Measurements from ENCODE around the gene KCTD17. TPM values are rescaled to one million over a fixed set of nuclear protein-coding genes. Genes with fewer than 3 reads are reported as not detected.

Gene KCTD17
- total RNA-seq, 1 experiment from 2014 or later = 29.4 TPM

DNA sequence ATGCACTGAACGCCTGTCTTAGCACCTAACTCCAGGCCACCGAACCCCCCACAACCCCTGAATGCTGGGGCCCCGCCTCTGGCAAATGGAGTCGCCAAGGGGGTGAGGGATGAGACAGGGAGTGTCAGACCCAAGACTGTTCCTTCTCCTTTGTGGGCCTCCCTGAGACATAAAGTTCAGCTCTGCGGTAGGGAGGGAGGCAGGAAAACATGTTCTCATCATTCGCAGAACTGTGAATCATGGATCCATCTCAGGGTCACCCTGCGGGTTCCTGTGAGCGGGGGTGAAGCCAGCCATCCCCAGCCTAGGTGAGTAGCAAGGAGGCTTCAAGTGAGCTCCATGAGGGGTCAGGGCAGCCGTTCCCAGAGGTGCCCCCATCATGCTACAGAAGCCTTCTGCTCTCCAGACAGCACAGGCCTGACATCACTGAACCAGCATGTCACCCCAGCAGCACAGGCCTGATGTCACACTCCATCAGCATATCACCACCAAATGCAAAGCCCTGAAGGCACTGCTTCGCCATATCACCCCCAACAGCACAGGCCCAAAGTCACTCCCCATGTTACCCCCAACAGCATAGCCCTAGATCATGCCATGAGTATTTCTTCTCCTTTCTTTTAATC, 30.8 kb downstream of the KCTD17 start:
- CTCF ChIA-PET = no interaction called here
- no peaks in the 10 kb centered on the region for H3K36me3 Mint-ChIP-seq
- no peaks in the 10 kb centered on the region for H3K9me3 Mint-ChIP-seq
- peaks cover 24% of the 10 kb centered on the region for H3K27me3 Mint-ChIP-seq (ENCODE audit: low read depth)
- TF ChIP-seq, protein P1, sequence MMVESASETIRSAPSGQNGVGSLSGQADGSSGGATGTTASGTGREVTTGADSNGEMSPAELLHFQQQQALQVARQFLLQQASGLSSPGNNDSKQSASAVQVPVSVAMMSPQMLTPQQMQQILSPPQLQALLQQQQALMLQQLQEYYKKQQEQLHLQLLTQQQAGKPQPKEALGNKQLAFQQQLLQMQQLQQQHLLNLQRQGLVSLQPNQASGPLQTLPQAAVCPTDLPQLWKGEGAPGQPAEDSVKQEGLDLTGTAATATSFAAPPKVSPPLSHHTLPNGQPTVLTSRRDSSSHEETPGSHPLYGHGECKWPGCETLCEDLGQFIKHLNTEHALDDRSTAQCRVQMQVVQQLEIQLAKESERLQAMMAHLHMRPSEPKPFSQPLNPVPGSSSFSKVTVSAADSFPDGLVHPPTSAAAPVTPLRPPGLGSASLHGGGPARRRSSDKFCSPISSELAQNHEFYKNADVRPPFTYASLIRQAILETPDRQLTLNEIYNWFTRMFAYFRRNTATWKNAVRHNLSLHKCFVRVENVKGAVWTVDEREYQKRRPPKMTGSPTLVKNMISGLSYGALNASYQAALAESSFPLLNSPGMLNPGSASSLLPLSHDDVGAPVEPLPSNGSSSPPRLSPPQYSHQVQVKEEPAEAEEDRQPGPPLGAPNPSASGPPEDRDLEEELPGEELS (CRISPR knock-in tag; IDR thresholded peaks at IDR 0.05) = no peak
- TF ChIP-seq PRRX2 (CRISPR knock-in tag; IDR thresholded peaks at IDR 0.05) = no peak
- TF ChIP-seq, protein P2, sequence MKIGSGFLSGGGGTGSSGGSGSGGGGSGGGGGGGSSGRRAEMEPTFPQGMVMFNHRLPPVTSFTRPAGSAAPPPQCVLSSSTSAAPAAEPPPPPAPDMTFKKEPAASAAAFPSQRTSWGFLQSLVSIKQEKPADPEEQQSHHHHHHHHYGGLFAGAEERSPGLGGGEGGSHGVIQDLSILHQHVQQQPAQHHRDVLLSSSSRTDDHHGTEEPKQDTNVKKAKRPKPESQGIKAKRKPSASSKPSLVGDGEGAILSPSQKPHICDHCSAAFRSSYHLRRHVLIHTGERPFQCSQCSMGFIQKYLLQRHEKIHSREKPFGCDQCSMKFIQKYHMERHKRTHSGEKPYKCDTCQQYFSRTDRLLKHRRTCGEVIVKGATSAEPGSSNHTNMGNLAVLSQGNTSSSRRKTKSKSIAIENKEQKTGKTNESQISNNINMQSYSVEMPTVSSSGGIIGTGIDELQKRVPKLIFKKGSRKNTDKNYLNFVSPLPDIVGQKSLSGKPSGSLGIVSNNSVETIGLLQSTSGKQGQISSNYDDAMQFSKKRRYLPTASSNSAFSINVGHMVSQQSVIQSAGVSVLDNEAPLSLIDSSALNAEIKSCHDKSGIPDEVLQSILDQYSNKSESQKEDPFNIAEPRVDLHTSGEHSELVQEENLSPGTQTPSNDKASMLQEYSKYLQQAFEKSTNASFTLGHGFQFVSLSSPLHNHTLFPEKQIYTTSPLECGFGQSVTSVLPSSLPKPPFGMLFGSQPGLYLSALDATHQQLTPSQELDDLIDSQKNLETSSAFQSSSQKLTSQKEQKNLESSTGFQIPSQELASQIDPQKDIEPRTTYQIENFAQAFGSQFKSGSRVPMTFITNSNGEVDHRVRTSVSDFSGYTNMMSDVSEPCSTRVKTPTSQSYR (CRISPR knock-in tag; IDR thresholded peaks at IDR 0.05) = no peak
- TF ChIP-seq SMAD4 (CRISPR knock-in tag; IDR thresholded peaks at IDR 0.05) = no peak
- TF ChIP-seq, protein P3, sequence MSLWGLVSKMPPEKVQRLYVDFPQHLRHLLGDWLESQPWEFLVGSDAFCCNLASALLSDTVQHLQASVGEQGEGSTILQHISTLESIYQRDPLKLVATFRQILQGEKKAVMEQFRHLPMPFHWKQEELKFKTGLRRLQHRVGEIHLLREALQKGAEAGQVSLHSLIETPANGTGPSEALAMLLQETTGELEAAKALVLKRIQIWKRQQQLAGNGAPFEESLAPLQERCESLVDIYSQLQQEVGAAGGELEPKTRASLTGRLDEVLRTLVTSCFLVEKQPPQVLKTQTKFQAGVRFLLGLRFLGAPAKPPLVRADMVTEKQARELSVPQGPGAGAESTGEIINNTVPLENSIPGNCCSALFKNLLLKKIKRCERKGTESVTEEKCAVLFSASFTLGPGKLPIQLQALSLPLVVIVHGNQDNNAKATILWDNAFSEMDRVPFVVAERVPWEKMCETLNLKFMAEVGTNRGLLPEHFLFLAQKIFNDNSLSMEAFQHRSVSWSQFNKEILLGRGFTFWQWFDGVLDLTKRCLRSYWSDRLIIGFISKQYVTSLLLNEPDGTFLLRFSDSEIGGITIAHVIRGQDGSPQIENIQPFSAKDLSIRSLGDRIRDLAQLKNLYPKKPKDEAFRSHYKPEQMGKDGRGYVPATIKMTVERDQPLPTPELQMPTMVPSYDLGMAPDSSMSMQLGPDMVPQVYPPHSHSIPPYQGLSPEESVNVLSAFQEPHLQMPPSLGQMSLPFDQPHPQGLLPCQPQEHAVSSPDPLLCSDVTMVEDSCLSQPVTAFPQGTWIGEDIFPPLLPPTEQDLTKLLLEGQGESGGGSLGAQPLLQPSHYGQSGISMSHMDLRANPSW (CRISPR knock-in tag; conservative IDR thresholded peaks at IDR 0.05; ENCODE audit: low read depth) = no peak
- TF ChIP-seq CREM (CRISPR knock-in tag; IDR thresholded peaks at IDR 0.05) = no peak
- TF ChIP-seq ZNF232 (CRISPR knock-in tag; IDR thresholded peaks at IDR 0.05) = no peak
- no peak for TF ChIP-seq NR1H2 (CRISPR knock-in tag; IDR thresholded peaks at IDR 0.05)
- TF ChIP-seq, protein P4, sequence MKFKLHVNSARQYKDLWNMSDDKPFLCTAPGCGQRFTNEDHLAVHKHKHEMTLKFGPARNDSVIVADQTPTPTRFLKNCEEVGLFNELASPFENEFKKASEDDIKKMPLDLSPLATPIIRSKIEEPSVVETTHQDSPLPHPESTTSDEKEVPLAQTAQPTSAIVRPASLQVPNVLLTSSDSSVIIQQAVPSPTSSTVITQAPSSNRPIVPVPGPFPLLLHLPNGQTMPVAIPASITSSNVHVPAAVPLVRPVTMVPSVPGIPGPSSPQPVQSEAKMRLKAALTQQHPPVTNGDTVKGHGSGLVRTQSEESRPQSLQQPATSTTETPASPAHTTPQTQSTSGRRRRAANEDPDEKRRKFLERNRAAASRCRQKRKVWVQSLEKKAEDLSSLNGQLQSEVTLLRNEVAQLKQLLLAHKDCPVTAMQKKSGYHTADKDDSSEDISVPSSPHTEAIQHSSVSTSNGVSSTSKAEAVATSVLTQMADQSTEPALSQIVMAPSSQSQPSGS (CRISPR knock-in tag; IDR thresholded peaks at IDR 0.05; ENCODE audit: borderline replicate concordance, low read depth) = no peak
- TF ChIP-seq OVOL2 (CRISPR knock-in tag; IDR thresholded peaks at IDR 0.05; ENCODE audit: borderline replicate concordance) = no peak
- no peak for TF ChIP-seq IRF2 (CRISPR knock-in tag; IDR thresholded peaks at IDR 0.05; ENCODE audit: borderline replicate concordance, low read depth)
- TF ChIP-seq ESRRA (CRISPR knock-in tag; IDR thresholded peaks at IDR 0.05; ENCODE audit: borderline replicate concordance) = no peak
- ATAC-seq (no peak), DNase-seq (ENCODE audit: low spot score) (no peak)
- POLR2A ChIA-PET = no interaction called here
- peaks cover 8% of the 10 kb centered on the region for H3K4me1 Mint-ChIP-seq
- no peak overlapping the region for H3K4me3 Mint-ChIP-seq
- H3K27ac Mint-ChIP-seq = no peak overlapping the region

DNA sequence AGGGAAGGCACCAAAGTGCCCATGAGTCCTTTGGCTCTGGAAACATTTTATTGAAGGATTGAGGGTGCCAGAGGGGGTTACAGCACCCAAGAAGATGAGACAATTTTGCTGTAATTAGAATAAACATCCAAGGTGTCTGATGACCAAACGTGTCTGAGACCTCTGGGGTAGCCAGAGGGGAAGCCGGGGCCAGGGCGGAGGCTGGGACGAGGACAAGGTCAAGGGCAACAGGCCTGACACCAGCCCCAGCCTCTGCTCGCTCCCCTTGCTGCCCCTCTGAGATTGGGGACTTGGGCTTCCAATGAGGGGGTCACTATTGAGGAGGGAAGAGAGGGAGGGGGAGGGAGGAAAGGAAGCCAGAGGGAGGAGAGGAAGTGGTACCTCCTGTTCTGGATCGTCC, 32.4 kb downstream of the KCTD17 start:
- no peaks in the 10 kb centered on the region for H3K36me3 Mint-ChIP-seq
- ATAC-seq (no peak), DNase-seq (ENCODE audit: low spot score) (no peak)
- H3K27me3 Mint-ChIP-seq (ENCODE audit: low read depth) = peaks cover 19% of the 10 kb centered on the region
- POLR2A ChIA-PET = no interaction called here
- CTCF ChIA-PET = no interaction called here
- H3K4me1 Mint-ChIP-seq = peaks cover 8% of the 10 kb centered on the region
- TF ChIP-seq ZNF232 (CRISPR knock-in tag; IDR thresholded peaks at IDR 0.05) = no peak
- no peak for TF ChIP-seq ZNF671 (CRISPR knock-in tag; IDR thresholded peaks at IDR 0.05)
- no peak for TF ChIP-seq GTF2I (CRISPR knock-in tag; conservative IDR thresholded peaks at IDR 0.05)
- TF ChIP-seq NFATC4 (CRISPR knock-in tag; IDR thresholded peaks at IDR 0.05) = no peak
- TF ChIP-seq SOX15 (CRISPR knock-in tag; IDR thresholded peaks at IDR 0.05) = no peak
- TF ChIP-seq FOXP1 (CRISPR knock-in tag; IDR thresholded peaks at IDR 0.05; ENCODE audit: borderline replicate concordance) = no peak
- TF ChIP-seq TEAD4 (CRISPR knock-in tag; IDR thresholded peaks at IDR 0.05) = no peak
- no peak for TF ChIP-seq ELF4 (CRISPR knock-in tag; IDR thresholded peaks at IDR 0.05; ENCODE audit: low read depth)
- TF ChIP-seq IRF2 (CRISPR knock-in tag; IDR thresholded peaks at IDR 0.05; ENCODE audit: borderline replicate concordance, low read depth) = no peak
- TF ChIP-seq, protein P5, sequence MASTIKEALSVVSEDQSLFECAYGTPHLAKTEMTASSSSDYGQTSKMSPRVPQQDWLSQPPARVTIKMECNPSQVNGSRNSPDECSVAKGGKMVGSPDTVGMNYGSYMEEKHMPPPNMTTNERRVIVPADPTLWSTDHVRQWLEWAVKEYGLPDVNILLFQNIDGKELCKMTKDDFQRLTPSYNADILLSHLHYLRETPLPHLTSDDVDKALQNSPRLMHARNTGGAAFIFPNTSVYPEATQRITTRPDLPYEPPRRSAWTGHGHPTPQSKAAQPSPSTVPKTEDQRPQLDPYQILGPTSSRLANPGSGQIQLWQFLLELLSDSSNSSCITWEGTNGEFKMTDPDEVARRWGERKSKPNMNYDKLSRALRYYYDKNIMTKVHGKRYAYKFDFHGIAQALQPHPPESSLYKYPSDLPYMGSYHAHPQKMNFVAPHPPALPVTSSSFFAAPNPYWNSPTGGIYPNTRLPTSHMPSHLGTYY (CRISPR knock-in tag; IDR thresholded peaks at IDR 0.05) = no peak
- H3K9me3 Mint-ChIP-seq = no peaks in the 10 kb centered on the region
- no peak overlapping the region for H3K27ac Mint-ChIP-seq
- H3K4me3 Mint-ChIP-seq = no peak overlapping the region

Data from WTC11 (cell line).